Measurements from ENCODE around the gene PRKRIP1. TPM values are rescaled to one million over a fixed set of nuclear protein-coding genes. Genes with fewer than 3 reads are reported as not detected.

The PRKRIP1 gene
- total RNA-seq, 1 experiment from 2014 or later, result 36.8 TPM

DNA sequence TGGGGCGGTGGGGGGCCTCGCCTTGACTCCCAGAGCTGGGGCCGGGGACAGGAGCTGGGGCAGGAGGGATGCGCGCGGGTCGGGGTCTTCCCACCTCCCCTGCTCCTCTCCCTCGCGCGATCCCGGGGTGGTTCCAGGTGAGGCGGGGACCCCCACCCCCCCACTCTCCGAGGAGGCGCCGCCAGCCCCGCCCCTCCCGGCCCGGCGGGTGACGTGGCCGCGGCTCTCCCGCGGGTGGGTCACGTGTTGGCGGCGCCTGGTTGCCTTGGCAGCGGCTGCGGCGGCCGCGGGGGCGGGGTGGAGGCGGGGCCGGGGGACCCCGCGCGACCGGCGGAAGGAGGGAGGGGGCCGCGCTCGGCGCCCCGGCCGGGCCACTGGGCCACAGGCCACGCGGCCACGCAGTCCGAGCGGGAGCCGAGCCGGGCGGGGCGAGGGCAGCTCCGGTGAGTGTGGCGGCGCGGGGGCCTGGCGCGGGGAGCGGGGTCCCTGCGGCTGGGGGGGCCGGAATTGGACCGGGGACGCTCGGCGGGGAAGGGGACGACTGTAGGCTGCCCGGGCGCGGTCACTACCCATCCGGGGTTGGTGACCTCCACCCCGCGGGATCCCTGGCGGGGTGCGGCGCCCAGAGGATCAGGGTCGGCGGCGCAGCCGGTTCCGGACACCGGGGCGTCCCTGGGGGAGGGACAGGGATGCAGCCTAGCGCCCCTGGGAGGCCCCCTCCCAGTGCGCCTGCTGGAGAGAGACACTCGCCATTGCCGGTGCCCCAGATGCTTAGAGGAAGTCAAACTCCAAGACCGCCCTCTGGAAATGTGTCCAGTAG lies 37.3 kb downstream of the PRKRIP1 start, which contains the start of gene ORAI2:
TSS of gene ORAI2 (plus strand) at position 357 of the 820 bp plus-strand sequence. CDS start 5,382 bp downstream, outside the sequence.
- H3K4me1 Mint-ChIP-seq (ENCODE audit: insufficient read depth, unreplicated experiment), result peaks cover 12% of the 10 kb centered on the region
- no peaks in the 10 kb centered on the region for H3K9me3 Mint-ChIP-seq (ENCODE audit: unreplicated experiment)
- H3K4me3 Mint-ChIP-seq (ENCODE audit: unreplicated experiment), result peak within 1 kb of the TSS; percentile 65
- TF ChIP-seq, protein P1, sequence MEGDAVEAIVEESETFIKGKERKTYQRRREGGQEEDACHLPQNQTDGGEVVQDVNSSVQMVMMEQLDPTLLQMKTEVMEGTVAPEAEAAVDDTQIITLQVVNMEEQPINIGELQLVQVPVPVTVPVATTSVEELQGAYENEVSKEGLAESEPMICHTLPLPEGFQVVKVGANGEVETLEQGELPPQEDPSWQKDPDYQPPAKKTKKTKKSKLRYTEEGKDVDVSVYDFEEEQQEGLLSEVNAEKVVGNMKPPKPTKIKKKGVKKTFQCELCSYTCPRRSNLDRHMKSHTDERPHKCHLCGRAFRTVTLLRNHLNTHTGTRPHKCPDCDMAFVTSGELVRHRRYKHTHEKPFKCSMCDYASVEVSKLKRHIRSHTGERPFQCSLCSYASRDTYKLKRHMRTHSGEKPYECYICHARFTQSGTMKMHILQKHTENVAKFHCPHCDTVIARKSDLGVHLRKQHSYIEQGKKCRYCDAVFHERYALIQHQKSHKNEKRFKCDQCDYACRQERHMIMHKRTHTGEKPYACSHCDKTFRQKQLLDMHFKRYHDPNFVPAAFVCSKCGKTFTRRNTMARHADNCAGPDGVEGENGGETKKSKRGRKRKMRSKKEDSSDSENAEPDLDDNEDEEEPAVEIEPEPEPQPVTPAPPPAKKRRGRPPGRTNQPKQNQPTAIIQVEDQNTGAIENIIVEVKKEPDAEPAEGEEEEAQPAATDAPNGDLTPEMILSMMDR (IDR thresholded peaks at IDR 0.05; ENCODE audit: unreplicated experiment), result no peak
- ChIA-PET POLR2A (no interaction called here), CTCF (no interaction called here)
- DNase-seq (ENCODE audit: unreplicated experiment), result peak; percentile 44
- BruUV-seq (replicated peaks), result no TSS peak
- H3K27me3 Mint-ChIP-seq (ENCODE audit: insufficient read depth, unreplicated experiment), result no peaks in the 10 kb centered on the region
- peak within 1 kb of the TSS; percentile 68 for H3K27ac Mint-ChIP-seq (ENCODE audit: low read depth, unreplicated experiment)
- H3K36me3 Mint-ChIP-seq (ENCODE audit: insufficient read depth, unreplicated experiment), result no peaks in the 10 kb centered on the region
- intact Hi-C loops (cut with micrococcal nuclease), result no loop called here

DNA sequence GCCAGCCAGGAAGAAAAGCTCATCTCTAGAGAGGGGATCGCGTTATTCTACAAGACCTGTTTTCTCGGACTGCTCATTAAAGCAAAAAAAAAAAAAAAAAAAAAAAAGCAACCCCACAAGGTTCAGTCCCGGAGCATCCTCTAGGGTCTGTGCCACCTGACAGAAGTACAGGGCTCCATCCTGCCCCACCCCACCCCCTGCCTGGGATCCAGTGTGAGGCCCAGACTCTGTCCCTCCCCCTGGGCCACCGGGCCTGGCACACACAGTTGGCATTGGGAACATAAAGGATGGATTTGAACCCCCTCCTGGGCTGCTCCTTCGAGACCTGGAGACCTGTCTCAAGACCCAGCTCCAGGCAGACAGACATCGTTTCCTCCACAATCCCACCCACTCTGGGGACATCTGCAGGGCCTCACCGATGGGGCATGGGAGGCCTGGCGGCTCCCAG lies 37.9 kb downstream of the PRKRIP1 start:
- peak overlapping the region; percentile 65 for H3K4me3 Mint-ChIP-seq (ENCODE audit: unreplicated experiment)
- no peaks in the 10 kb centered on the region for H3K36me3 Mint-ChIP-seq (ENCODE audit: insufficient read depth, unreplicated experiment)
- DNase-seq (ENCODE audit: unreplicated experiment), result no peak
- POLR2A ChIA-PET, result no interaction called here
- CTCF ChIA-PET, result no interaction called here
- H3K27me3 Mint-ChIP-seq (ENCODE audit: insufficient read depth, unreplicated experiment), result no peaks in the 10 kb centered on the region
- H3K4me1 Mint-ChIP-seq (ENCODE audit: insufficient read depth, unreplicated experiment), result peaks cover 12% of the 10 kb centered on the region
- BruUV-seq (replicated peaks), result TSS peak; percentile 30
- TF ChIP-seq, protein P1 (IDR thresholded peaks at IDR 0.05; ENCODE audit: unreplicated experiment), result no peak
- intact Hi-C loops (cut with micrococcal nuclease), result no loop called here
- H3K27ac Mint-ChIP-seq (ENCODE audit: low read depth, unreplicated experiment), result peak overlapping the region; percentile 68
- no peaks in the 10 kb centered on the region for H3K9me3 Mint-ChIP-seq (ENCODE audit: unreplicated experiment)

DNA sequence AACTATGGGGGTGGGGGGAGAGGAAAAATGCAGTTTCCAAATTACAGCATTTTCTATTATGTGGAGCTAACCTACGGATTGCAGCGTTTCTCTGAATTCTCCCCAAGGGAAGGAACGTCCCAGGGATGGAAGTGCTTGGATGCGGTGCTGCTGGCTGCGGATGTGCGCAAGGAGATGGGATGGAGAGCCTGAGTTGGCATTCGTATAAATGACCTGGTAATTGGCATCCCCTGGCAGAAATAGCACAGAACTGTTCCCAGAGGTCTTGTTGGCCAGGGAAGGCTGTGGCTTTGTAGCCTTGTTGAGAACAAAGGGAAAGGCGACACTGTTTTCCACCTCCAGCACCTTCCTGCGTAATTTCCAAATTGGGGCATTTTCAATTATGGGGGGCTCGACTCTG lies 40.0 kb downstream of the PRKRIP1 start:
- Mint-ChIP-seq H3K27ac (ENCODE audit: low read depth, unreplicated experiment) (no peak overlapping the region), H3K4me3 (ENCODE audit: unreplicated experiment) (no peak overlapping the region), H3K4me1 (ENCODE audit: insufficient read depth, unreplicated experiment) (peaks cover 6% of the 10 kb centered on the region), H3K36me3 (ENCODE audit: insufficient read depth, unreplicated experiment) (no peaks in the 10 kb centered on the region), H3K9me3 (ENCODE audit: unreplicated experiment) (no peaks in the 10 kb centered on the region), H3K27me3 (ENCODE audit: insufficient read depth, unreplicated experiment) (no peaks in the 10 kb centered on the region)
- intact Hi-C loops (cut with micrococcal nuclease), result no loop called here
- ChIA-PET CTCF (no interaction called here), POLR2A (no interaction called here)
- TF ChIP-seq, protein P1 (IDR thresholded peaks at IDR 0.05; ENCODE audit: unreplicated experiment), result no peak
- BruUV-seq (replicated peaks), result no TSS peak
- no peak for DNase-seq (ENCODE audit: unreplicated experiment)

DNA sequence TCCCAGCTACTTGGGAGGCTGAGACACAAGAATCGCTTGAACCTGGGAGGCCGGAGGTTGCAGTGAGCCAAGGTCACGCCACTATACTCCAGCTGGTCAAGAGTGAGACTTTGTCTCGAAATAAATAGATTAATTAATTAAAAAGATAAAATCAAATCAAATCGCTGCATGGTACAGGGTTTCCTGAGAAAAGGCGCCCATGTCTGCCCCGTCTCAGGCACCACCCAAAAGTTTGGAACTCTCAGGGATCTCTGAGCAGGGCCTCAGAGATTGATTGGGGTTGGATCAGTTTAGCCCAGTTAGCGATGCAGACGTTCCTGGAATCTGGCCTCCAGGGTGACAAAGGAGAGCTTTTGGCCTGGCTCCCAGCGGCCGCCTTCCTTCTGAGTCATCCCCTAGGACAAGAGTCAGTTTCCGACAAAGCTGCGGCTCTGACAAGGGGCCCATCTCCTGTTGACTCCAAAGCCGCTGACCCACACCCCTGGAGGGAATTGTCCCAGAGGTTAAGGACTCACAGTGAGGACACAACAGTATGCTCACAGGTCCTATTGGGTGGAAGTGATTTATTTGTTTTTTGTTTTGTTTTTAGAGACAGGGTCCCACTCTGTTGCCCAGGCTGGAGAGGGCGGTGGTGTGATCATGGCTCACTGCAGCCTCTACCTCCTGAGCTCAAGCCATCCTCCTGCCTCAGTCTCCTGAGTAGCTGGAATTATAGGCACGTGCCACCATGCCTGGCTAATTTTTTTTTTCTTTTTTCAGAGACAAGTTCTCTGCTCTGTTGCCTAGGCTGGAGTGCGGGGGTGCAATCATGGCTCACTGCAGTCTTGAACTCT lies 44.0 kb downstream of the PRKRIP1 start:
- Mint-ChIP-seq H3K4me1 (ENCODE audit: insufficient read depth, unreplicated experiment) (no peaks in the 10 kb centered on the region), H3K27me3 (ENCODE audit: insufficient read depth, unreplicated experiment) (no peaks in the 10 kb centered on the region), H3K4me3 (ENCODE audit: unreplicated experiment) (no peak overlapping the region), H3K36me3 (ENCODE audit: insufficient read depth, unreplicated experiment) (peaks cover 5% of the 10 kb centered on the region), H3K9me3 (ENCODE audit: unreplicated experiment) (no peaks in the 10 kb centered on the region), H3K27ac (ENCODE audit: low read depth, unreplicated experiment) (no peak overlapping the region)
- ChIA-PET POLR2A (interaction anchor here (0.6 to 1.9 kb wide), 6 partner anchors 16 to 153 kb away, joined by 3 to 7 read pairs (median 3); no protein-coding TSS in a partner anchor), CTCF (interaction anchor here (0.6 to 1.0 kb wide), 5 partner anchors 24 to 37 kb away, joined by 3 to 4 read pairs (median 3); no protein-coding TSS in a partner anchor)
- intact Hi-C loops (cut with micrococcal nuclease), result no loop called here
- TF ChIP-seq, protein P1 (IDR thresholded peaks at IDR 0.05; ENCODE audit: unreplicated experiment), result no peak
- DNase-seq (ENCODE audit: unreplicated experiment), result peak; percentile 92
- BruUV-seq (replicated peaks), result no TSS peak
